GM12872 (cell line): ENCODE data around the gene STIM2.

ENCODE experiments used
- TF ChIP-seq, protein P1 (sequence below): IDR thresholded peaks from 3 replicates; pipeline ENCODE4 v1.5.1; 2011; ENCODE audit warnings: low read depth, mild to moderate bottlenecking, low read length, moderate library complexity; ENCODE audit not compliant: insufficient read depth

Gene STIM2

DNA sequence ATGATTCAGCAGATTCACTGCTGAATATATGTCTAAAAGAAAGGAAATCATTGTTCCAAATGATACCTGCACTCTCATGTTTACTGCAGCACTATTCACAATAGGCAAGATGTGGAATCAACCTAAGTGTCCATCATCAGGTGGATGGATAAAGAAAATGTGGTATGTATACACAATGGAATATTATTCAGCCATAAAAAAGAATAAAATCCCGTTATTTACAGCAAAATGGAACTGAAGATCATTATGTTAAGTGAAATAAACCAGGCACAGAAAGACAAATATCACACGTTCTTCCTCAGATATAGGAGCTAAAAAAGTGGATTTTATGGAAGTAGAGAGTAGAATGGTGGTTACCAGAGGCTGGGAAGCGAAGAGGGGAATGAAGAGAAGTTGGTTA, 130.4 kb downstream of the STIM2 start:
- TF ChIP-seq, protein P1, sequence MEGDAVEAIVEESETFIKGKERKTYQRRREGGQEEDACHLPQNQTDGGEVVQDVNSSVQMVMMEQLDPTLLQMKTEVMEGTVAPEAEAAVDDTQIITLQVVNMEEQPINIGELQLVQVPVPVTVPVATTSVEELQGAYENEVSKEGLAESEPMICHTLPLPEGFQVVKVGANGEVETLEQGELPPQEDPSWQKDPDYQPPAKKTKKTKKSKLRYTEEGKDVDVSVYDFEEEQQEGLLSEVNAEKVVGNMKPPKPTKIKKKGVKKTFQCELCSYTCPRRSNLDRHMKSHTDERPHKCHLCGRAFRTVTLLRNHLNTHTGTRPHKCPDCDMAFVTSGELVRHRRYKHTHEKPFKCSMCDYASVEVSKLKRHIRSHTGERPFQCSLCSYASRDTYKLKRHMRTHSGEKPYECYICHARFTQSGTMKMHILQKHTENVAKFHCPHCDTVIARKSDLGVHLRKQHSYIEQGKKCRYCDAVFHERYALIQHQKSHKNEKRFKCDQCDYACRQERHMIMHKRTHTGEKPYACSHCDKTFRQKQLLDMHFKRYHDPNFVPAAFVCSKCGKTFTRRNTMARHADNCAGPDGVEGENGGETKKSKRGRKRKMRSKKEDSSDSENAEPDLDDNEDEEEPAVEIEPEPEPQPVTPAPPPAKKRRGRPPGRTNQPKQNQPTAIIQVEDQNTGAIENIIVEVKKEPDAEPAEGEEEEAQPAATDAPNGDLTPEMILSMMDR = no peak

DNA sequence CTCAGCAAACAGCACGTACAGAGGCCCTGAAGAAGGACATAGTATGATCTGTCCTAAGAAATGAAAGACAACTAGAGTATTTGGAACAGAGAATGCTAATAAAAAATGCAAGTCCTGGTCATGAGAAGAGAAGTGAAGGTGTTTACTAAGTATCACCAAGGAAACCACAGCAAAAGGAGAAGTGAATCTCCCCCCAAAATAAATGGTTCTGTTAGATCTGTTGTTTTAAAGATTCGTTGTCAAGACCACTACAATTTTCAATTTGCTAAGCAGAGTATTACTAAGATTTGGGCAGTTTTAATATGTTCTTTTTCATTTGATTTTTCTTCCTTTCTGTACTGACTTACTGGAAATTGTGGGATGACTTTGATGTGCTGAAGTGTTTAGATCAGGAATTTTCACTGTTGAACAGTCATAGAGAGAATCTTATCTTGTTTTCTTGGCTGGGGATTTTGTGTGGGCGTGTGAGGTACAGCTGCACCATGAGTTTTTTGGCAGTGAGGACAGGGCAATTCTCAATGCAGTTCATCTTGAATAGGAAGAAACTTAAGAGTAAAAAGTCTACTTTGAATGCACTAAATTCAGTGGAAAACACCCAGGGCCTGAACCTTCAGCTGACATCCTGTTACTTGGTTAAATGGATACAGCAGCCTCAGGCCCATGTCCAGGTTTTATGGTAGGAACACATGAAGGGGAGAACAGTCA, 132.2 kb downstream of the STIM2 start:
- TF ChIP-seq, protein P1 = no peak

DNA sequence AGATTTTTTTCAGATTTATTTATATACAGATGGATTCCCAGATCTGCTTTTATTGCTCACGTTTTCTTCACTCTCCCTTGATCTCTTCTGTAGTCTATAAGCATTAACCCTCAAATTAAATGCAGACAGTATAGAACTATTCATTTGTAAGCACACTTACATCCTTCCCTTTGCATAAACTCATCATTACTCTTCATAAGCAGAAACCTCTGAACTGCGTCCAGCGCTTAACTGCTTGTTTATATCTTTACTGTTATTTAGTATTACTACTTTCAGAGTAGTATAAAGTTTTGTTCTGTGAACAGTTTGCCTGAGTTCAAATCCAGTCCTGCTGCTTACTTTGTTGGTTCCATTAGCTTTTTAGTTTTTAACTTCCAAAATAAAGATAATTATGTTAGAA, 132.9 kb downstream of the STIM2 start:
- TF ChIP-seq, protein P1 = no peak

DNA sequence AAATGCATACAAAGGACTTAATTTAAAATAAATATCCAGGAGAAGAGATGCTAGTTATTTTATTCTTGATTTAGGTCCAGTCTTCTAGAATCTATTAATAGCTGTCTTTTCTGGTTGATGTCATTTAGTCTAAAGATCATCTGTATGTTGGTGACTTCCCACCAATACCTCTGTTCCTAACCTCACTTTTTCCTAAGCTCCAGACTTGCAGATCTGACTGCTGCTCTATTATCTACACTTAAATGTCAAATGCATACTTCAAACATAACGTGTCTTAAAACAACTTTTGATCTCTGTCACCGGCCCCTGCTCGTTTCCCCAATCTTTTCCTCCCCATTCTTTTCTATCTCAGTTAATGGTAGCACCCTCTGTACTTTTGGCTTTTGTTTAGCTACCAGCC, 133.3 kb downstream of the STIM2 start:
- TF ChIP-seq, protein P1 = no peak

DNA sequence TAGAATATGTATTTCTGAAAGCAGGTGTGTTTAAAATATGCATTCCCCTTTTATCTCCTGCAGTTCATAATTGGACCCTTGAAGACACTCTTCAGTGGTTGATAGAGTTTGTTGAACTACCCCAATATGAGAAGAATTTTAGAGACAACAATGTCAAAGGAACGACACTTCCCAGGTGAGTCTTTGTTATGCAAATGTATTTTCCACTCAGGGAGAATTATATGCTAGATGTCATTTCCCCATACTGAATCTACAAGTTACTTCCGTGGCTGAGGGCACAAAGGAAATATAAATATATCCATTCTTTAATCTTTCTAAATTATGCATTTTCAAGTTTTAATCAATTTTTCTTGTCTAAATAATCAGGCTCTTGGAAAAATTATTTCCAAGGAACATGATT, 134.7 kb downstream of the STIM2 start:
- TF ChIP-seq, protein P1 = no peak

DNA sequence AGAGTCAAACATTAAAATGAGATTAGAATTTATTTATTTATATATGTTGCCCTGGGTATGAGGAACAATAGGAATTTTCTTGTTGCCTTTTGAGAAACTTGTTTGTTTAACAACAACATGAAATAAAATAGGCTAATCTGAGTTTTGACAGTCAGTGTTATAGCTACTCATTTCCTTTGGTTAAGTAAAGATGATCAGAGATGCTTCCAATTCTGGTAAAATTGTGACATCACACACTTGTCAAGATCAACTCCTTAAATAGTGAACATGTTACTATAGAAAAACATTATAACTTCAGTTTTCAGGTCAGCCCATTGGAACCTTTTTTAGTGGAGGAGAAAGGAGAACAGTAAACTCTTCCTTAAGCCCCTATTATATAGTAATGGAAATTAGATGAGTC, 136.1 kb downstream of the STIM2 start:
- TF ChIP-seq, protein P1 = no peak

DNA sequence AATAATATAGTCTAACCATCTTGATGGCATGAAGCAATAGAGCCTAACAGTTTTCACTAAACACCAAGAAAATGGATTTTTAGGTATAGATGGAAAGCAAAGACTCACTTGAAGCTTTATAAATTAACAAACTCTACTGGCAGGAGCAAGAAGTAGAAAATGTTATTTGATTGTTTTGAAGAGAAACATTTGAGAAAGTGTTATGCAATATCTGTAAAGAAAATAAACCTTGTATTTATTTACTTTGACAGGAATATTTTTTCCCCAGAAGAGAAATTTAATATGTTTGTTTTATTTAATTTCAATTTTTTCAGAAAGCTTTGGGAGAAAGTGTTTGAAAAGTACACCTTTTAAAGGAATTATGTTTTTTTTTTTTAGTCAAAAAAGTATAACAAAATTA, 139.0 kb downstream of the STIM2 start:
- TF ChIP-seq, protein P1 = no peak
